HG02623 (cell line): Measurements from ENCODE around the gene PRADC1.
"Not testable (repeated sequence)": the region's sequence is repeated elsewhere in the genome, so short reads cannot be mapped to it uniquely, and the experiment has no call there.

Source experiments
- ATAC-seq: cut with Tn5 transposase; IDR thresholded peaks from one replicate; pipeline ENCODE4 v1.9.1; 2021; ENCODE audit warnings: moderate library complexity; ENCODE audit not compliant: unreplicated experiment

PRADC1 gene

GRCh38 chr2:73233154-73233931, at the start of gene PRADC1:
PRADC1 (minus strand) TSS chr2:73233239; CDS start chr2:73233160, 79 bp downstream.
- peak; percentile 92 for ATAC-seq

GRCh38 chr2:73281244-73281643, 48.2 kb upstream of the PRADC1 start:
- ATAC-seq = no peak

- no peak for ATAC-seq
These were observed 46.8 kb upstream of the PRADC1 start for GRCh38 chr2:73279852-73280251.

- no peak for ATAC-seq
These were observed 39.2 kb upstream of the PRADC1 start for GRCh38 chr2:73272270-73272669.

GRCh38 chr2:73269686-73270465, 36.8 kb upstream of the PRADC1 start:
- ATAC-seq = peak; percentile 21

GRCh38 chr2:73268830-73269685, 36.0 kb upstream of the PRADC1 start:
- peak; percentile 70 for ATAC-seq

- ATAC-seq = no peak
These were observed 35.4 kb upstream of the PRADC1 start for GRCh38 chr2:73268366-73268829.

GRCh38 chr2:73267008-73267407, 34.0 kb upstream of the PRADC1 start:
- no peak for ATAC-seq

GRCh38 chr2:73266061-73266901, 33.2 kb upstream of the PRADC1 start:
- no peak for ATAC-seq

GRCh38 chr2:73265298-73266060, 32.4 kb upstream of the PRADC1 start:
- no peak for ATAC-seq

- no peak for ATAC-seq
These were observed 31.7 kb upstream of the PRADC1 start for GRCh38 chr2:73264783-73265182.

- no peak for ATAC-seq
These were observed 31.2 kb upstream of the PRADC1 start for GRCh38 chr2:73264332-73264606.

GRCh38 chr2:73263540-73264331, 30.7 kb upstream of the PRADC1 start:
- ATAC-seq = no peak

GRCh38 chr2:73262691-73263429, 29.8 kb upstream of the PRADC1 start:
- ATAC-seq = not testable (repeated sequence)

GRCh38 chr2:73262108-73262651, 29.1 kb upstream of the PRADC1 start:
- no peak for ATAC-seq

- no peak for ATAC-seq
These were observed 27.4 kb upstream of the PRADC1 start for GRCh38 chr2:73260338-73260984.

- no peak for ATAC-seq
These were observed 26.8 kb upstream of the PRADC1 start for GRCh38 chr2:73259704-73260337.
